ENCODE results near the gene AGFG1. TPM values are rescaled to one million over a fixed set of nuclear protein-coding genes. Genes with fewer than 3 reads are reported as not detected.
A peak's percentile ranks its signal among the peaks of the same experiment; 100 is the strongest.

The AGFG1 gene
- total RNA-seq, 6 donors from 2014 or later: 24.1 to 99.6 (median 71.2) TPM

- ATAC-seq (ENCODE audit: low FRiP score in 2 of 2) (no peak), DNase-seq (no peak)
- no peak overlapping the region for H3K4me3 ChIP-seq
- TF ChIP-seq POLR2AphosphoS5 (IDR thresholded peaks at IDR 0.05) (no peak), POLR2A (IDR thresholded peaks at IDR 0.05) (no peak), CTCF (IDR thresholded peaks at IDR 0.05) (no peak), EP300 (IDR thresholded peaks at IDR 0.05) (no peak)
- peaks cover 19 to 24% (median 21%) of the 10 kb centered on the region in 4 donors for H3K4me1 ChIP-seq
- 90 to 100% methylated on average over 1 of the region's 1 CpG for WGBS, 2 donors
- no peaks in the 10 kb centered on the region for H3K9me3 ChIP-seq
- peaks cover 0 to 6% (median 0%) of the 10 kb centered on the region in 4 donors for H3K36me3 ChIP-seq
- no peaks in the 10 kb centered on the region for H3K27me3 ChIP-seq
- no peak overlapping the region for H3K27ac ChIP-seq
Measured at GRCh38 chr2:227500301-227500630, 28.3 kb downstream of the AGFG1 start.

GRCh38 chr2:227503433-227504406 lies 31.8 kb downstream of the AGFG1 start:
- H3K4me3 ChIP-seq: no peak overlapping the region
- H3K27ac ChIP-seq: peak overlapping the region in 2 of 4 donors; percentile 24 to 54
- DNase-seq (peak in 1 of 2 donors; percentile 57), ATAC-seq (ENCODE audit: low FRiP score in 2 of 2) (peak in 1 of 2 donors; percentile 79)
- WGBS, 2 donors: 67 to 82% methylated on average over 5 of the region's 5 CpGs
- H3K36me3 ChIP-seq: no peaks in the 10 kb centered on the region
- peaks cover 34 to 41% (median 39%) of the 10 kb centered on the region in 4 donors for H3K4me1 ChIP-seq
- no peaks in the 10 kb centered on the region for H3K9me3 ChIP-seq
- no peak for TF ChIP-seq POLR2A (IDR thresholded peaks at IDR 0.05)
- no peak for TF ChIP-seq EP300 (IDR thresholded peaks at IDR 0.05)
- no peak for TF ChIP-seq CTCF (IDR thresholded peaks at IDR 0.05)
- TF ChIP-seq POLR2AphosphoS5 (IDR thresholded peaks at IDR 0.05): no peak
- H3K27me3 ChIP-seq: no peaks in the 10 kb centered on the region

- no peak for TF ChIP-seq EP300 (IDR thresholded peaks at IDR 0.05)
- no peak for TF ChIP-seq POLR2A (IDR thresholded peaks at IDR 0.05)
- TF ChIP-seq POLR2AphosphoS5 (IDR thresholded peaks at IDR 0.05): no peak
- TF ChIP-seq CTCF (IDR thresholded peaks at IDR 0.05): no peak
- Histone ChIP-seq H3K27ac (peak overlapping the region in 1 of 4 donors; percentile 24), H3K27me3 (no peaks in the 10 kb centered on the region), H3K4me3 (no peak overlapping the region), H3K9me3 (no peaks in the 10 kb centered on the region), H3K36me3 (no peaks in the 10 kb centered on the region), H3K4me1 (peaks cover 39 to 49% (median 43%) of the 10 kb centered on the region in 4 donors)
- DNase-seq: no peak
- no peak for ATAC-seq (ENCODE audit: low FRiP score in 2 of 2)
- 54 to 55% methylated on average over 3 of the region's 3 CpGs for WGBS, 2 donors
Measured at GRCh38 chr2:227504700-227505099, 32.7 kb downstream of the AGFG1 start.

GRCh38 chr2:227506456-227506855 lies 34.5 kb downstream of the AGFG1 start:
- Histone ChIP-seq H3K4me1 (peaks cover 57 to 66% (median 60%) of the 10 kb centered on the region in 4 donors), H3K27me3 (no peaks in the 10 kb centered on the region), H3K4me3 (no peak overlapping the region), H3K36me3 (no peaks in the 10 kb centered on the region), H3K9me3 (no peaks in the 10 kb centered on the region), H3K27ac (no peak overlapping the region)
- no peak for ATAC-seq (ENCODE audit: low FRiP score in 2 of 2)
- TF ChIP-seq EP300 (IDR thresholded peaks at IDR 0.05): no peak
- 77 to 79% methylated on average over 1 of the region's 1 CpG for WGBS, 2 donors
- DNase-seq: no peak

GRCh38 chr2:227507963-227508362 lies 36.0 kb downstream of the AGFG1 start:
- Histone ChIP-seq H3K4me3 (no peak overlapping the region), H3K4me1 (peaks cover 61 to 79% (median 70%) of the 10 kb centered on the region in 4 donors), H3K27me3 (no peaks in the 10 kb centered on the region), H3K9me3 (no peaks in the 10 kb centered on the region), H3K36me3 (no peaks in the 10 kb centered on the region), H3K27ac (no peak overlapping the region)
- ATAC-seq (ENCODE audit: low FRiP score in 2 of 2) (no peak), DNase-seq (no peak)
- TF ChIP-seq CTCF (IDR thresholded peaks at IDR 0.05) (no peak), POLR2A (IDR thresholded peaks at IDR 0.05) (no peak), EP300 (IDR thresholded peaks at IDR 0.05) (no peak), POLR2AphosphoS5 (IDR thresholded peaks at IDR 0.05) (no peak)
- 75 to 82% methylated on average over 2 of the region's 2 CpGs for WGBS, 2 donors

Data from upper lobe of left lung (tissue), 6 donors.